Stimulated activated naive CD4-positive, alpha-beta T cell (primary cell): ENCODE data around the gene DPYD.

Experiments
- DNase-seq, 6 experiments: peaks; one replicate each; lab custom pipeline; 2025; lab: John Stamatoyannopoulos, UW

DPYD gene

GRCh38 chr1:97784661-97785060 lies 136.2 kb downstream of the DPYD start:
- no peak for DNase-seq

DNA sequence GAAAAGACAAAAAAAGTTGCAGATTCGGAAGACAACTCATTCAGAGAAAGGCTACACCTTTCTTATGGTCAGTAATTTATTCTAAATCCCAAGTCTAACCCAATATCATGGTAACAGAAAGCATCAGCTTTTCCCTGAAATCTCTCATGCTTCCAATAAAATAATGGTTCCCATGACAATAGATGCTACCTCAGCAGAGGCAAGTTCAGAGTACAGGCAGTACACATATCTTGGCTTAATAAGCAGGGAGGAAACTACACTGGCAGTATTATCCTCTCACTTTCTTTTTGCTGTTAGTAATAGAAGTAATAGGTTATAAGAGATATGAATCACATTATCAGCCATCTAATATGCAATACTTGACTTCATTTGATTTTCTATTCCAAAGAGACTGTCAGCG lies 137.1 kb downstream of the DPYD start:
- DNase-seq = no peak

DNA sequence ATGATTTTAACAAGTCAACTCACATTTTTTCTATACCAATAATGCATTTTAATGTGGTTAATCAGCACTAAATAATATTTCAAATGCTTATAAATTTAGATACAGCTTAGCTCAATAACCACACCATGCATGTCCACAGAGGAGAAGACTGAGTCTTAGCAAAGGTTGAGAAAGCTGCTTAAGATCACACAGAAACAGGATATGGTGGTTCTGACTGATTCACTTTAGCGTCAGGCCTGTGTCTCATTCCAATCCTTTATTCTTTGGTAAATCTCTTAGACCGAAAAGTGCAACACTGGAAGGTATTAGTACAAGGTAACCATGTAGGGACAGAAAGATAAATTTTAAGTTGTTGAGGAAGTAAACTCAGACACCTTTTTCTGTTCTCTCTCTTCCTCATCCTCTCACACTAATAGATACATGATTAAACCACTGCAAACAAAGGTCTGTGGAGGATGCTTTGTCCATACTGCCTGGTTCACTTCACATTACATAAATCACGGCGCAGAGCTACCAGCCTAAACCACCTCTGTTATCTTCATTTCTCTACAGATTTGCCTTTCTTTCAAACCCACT lies 139.0 kb downstream of the DPYD start:
- DNase-seq = no peak

GRCh38 chr1:97780884-97781283 lies 139.9 kb downstream of the DPYD start:
- DNase-seq = no peak

DNA sequence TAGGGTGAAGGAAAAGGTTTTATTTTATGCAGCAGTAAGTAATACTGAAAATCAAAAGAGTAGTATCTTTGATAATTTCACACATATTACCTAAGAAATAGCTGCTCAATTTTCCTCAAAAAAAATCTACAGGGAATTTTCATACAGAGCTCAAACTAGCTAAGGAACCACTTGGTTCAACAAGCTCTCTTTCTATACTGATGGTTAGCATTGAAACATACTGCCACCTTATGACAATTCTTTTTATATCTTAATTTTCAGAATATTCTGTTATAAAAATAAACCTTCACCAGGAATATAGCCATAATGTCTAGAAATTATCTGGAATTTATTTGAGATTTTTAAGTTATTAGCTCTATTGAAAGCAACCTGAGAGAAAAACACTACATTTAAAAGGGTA lies 142.1 kb downstream of the DPYD start:
- DNase-seq = no peak

GRCh38 chr1:97770376-97770775 lies 150.5 kb downstream of the DPYD start:
- no peak for DNase-seq

GRCh38 chr1:97767381-97767780 lies 153.5 kb downstream of the DPYD start:
- no peak for DNase-seq

GRCh38 chr1:97764991-97765390 lies 155.8 kb downstream of the DPYD start:
- no peak for DNase-seq

DNA sequence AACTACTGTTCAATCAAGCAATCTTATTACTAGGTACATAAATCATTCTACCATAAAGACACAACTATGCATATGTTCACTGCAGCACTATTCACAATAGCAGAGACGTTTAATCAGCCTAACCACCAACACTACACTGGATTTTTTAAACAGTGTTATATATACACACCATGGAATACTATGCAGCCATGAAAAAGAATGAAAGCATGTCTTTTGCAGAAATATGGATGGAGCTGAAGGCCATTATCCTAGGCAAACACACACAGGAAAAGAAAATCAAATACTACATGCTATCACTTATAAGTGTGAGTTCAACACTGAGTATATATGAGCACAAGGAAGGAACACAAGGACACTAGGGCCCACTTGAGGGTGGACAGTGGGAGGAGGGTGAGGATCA lies 159.2 kb downstream of the DPYD start:
- DNase-seq = no peak

DNA sequence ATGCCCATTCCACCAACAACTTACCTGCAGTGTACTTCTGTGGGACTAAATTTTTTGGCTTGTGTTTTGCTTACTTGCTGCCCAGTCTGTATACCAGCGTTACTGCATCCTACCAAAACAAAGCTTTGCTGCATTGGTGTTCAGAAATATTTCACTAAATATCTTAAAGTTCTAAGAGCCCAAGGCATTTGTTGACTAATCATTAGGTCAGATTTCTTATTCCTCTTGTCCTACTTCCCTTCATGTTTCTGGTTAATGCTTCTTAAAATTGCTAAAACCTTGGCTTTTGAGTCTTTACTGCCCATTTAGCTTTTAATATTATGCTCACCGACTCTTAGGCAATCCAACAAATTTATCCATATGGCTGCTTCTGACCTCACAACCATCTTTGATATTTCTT lies 161.8 kb downstream of the DPYD start:
- DNase-seq = no peak

DNA sequence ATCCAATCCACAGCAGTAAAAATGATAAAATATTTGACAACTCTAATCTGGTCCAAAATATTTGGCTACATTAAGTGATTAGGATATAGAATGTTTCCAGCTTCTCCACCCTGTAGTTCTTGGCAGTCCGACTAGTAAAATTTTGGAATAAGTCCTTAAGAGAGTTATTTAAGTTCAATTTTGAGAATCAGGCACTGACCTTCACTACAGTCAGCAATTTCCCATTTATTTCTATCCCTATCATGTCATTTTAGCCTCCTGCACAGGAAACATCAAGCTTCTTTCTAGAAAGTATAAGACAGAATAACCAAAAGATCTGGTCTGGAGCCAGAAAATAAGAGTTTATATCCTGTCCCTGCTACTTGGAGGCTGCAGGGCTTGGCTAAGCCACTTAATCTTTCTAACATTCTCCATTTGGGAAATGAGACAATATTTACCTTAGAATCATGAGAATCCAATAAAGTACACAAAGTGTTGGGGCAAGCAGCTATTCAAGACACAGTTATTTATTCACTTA lies 162.2 kb downstream of the DPYD start:
- no peak for DNase-seq

- DNase-seq = no peak
Measured at GRCh38 chr1:97745912-97746311, 174.9 kb downstream of the DPYD start.

DNA sequence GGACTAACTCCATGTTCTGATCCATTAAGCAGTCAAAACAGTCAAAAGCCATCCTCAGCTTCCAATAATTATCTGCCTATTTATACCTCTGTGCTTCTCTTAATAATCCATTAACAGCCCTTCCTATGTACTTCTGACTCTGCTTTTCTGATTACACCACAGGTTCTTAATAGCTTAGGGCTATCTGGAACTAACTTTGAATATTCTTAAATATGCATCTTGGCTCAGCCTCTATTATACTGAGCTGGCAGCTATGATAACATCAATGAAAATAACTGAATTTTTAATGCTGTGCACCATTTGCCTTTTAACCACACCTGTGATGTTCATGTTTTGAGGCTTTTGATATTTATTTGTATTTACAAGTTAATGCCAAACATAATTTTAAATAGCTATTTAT lies 175.9 kb downstream of the DPYD start:
- DNase-seq = no peak

DNA sequence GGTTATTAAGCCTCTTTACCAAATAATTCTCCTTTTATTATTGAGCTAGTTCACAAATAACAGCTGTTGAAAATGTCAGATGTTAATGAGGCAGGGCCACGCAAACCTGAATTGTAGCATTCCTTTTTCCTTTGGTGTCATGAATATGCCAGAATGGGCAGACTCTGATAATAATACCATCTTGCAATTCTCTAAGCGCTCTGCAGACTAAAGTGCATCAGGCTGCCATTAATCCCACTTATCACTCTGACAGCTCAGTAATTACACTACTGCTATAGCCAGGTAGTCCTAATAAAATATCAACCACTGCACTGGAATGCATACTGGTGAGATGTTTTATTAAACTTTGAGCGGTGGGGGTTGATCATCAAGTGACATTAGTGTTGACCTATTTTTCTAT lies 177.7 kb downstream of the DPYD start:
- no peak for DNase-seq

GRCh38 chr1:97740891-97741290 lies 179.9 kb downstream of the DPYD start:
- no peak for DNase-seq

DNA sequence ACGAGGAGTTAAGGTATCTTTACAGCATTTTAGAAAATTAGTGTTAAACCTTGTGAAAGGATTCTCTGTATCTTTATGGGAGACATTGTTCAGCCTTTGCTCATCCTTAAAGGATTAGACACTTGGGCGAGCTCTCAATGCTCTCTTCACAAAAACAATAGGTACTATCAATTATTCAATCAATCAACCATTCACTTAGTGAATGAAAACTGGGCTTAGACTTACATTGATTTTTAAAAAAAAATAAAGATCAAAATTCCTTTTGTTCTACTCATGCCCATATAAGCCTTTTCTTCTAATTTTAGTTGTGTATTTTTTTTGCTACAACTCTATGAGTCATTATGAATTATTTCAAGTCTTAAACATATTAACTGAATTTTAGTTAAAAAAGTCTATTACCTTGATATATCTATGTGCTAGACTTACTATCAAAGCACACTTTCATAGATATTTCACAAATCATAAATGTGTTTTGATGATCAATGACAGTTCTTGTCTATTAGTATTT lies 181.2 kb downstream of the DPYD start:
- DNase-seq = no peak

- DNase-seq = no peak
Measured at GRCh38 chr1:97738270-97738669, 182.6 kb downstream of the DPYD start.

DNA sequence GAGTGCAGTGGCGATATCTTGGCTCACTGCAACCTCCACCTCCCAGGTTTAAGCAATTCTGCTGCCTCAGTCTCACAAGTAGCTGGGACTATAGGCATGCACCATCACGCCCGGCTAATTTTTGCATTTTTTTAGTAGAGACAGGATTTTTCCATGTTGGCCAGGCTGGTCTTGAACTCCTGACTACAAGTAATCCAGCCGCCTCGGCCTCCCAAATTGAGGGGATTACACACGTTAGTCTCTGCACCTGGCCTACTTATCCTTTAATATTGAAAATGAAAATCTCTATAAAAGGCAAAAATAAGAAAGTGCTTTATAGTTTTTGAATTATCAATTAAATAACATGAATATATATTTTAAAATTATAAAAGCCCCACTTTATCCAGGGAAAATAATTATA lies 190.6 kb downstream of the DPYD start:
- DNase-seq = no peak

- DNase-seq = no peak
Measured at GRCh38 chr1:97728436-97728835, 192.4 kb downstream of the DPYD start.

- no peak for DNase-seq
Measured at GRCh38 chr1:97727029-97727428, 193.8 kb downstream of the DPYD start.

DNA sequence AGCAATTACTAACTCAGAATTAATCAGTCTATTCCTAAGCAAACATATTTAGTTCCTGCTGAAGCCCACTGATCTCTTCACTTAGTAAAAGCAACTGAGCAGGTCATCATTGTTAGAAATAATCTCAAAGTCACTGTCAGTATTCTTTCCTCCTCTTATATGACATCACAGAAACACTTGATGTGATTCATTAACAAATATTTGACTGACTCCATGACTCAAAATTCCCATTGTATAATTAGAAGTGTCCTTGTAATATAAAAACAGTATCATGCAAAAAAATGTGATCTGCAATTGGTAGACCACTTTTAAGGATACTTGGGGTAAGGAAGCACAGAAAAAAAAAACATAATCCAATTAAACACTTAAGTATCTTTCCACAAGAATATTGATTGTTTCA lies 194.4 kb downstream of the DPYD start:
- no peak for DNase-seq

- DNase-seq = no peak
Measured at GRCh38 chr1:97721221-97721620, 199.6 kb downstream of the DPYD start.

DNA sequence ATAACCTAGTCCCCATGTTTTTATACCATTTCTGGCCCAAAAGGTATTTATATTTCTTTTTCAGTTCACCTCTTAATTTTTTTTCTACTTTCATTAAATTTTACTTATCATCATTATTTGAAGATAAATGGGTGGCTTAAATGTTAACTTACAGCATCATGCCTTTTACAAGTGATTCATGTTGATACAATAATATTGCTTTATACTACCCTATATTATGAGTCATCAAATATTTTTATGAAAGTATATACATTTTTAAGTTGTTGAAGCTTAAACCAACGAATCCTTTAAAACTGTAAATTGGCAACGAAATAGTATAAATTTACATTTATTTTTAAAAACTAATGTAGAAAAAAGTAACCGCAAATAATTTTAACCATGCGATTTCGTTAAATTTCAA lies 207.9 kb downstream of the DPYD start:
- no peak for DNase-seq

GRCh38 chr1:97711858-97712257 lies 209.0 kb downstream of the DPYD start:
- DNase-seq = no peak
